Astrocyte (in vitro differentiated cells and primary cell): Measurements from ENCODE around the gene ZNF684. TPM values are rescaled to one million over a fixed set of nuclear protein-coding genes. Genes with fewer than 3 reads are reported as not detected.

Experiments used
- DNase-seq: peaks from one replicate; pipeline ENCODE4 v3.0.0-alpha.2; 2010; ENCODE audit warnings: low read depth
- FAIRE-seq: peaks from 2 replicates; lab custom pipeline; 2011; peaks lifted over from hg19 to GRCh38; lab: Jason Lieb, UNC
- H2AFZ ChIP-seq: 2 replicates; pipeline ENCODE4 v1.6.0; 2012; ENCODE audit warnings: low read depth, low read length, inconsistent platforms
- H3K27ac ChIP-seq: 2 replicates; pipeline ENCODE4 v1.5.1; 2011; ENCODE audit warnings: low read depth, low read length, inconsistent platforms
- H3K27me3 ChIP-seq: 2 replicates; pipeline ENCODE4 v1.6.0; 2011; ENCODE audit warnings: low read length, inconsistent platforms; ENCODE audit not compliant: insufficient read depth
- H3K36me3 ChIP-seq: 2 replicates; pipeline ENCODE4 v1.5.1; 2011; ENCODE audit warnings: low read length, inconsistent platforms; ENCODE audit not compliant: insufficient read depth
- H3K4me1 ChIP-seq: 2 replicates; pipeline ENCODE4 v1.5.1; 2011; ENCODE audit warnings: low read length, inconsistent platforms; ENCODE audit not compliant: insufficient read depth
- H3K4me2 ChIP-seq: 2 replicates; pipeline ENCODE4 v1.6.0; 2012; ENCODE audit warnings: low read length, inconsistent platforms
- H3K4me3 ChIP-seq: 2 replicates; pipeline ENCODE4 v1.5.1; 2011; ENCODE audit warnings: low read depth, mild to moderate bottlenecking, low read length, inconsistent platforms; ENCODE audit not compliant: insufficient read depth
- H3K79me2 ChIP-seq: 2 replicates; pipeline ENCODE4 v1.6.0; 2012; ENCODE audit warnings: mild to moderate bottlenecking, low read length, inconsistent platforms; ENCODE audit not compliant: insufficient read depth
- H3K9ac ChIP-seq: 2 replicates; pipeline ENCODE4 v1.6.0; 2012; ENCODE audit warnings: mild to moderate bottlenecking, low read length, inconsistent platforms
- H3K9me3 ChIP-seq: 2 replicates; pipeline ENCODE4 v1.5.1; 2012; ENCODE audit warnings: low read depth, mild to moderate bottlenecking, low read length, inconsistent platforms; ENCODE audit not compliant: insufficient read depth
- H4K20me1 ChIP-seq: 2 replicates; pipeline ENCODE4 v1.6.0; 2012; ENCODE audit warnings: low read length, inconsistent platforms; ENCODE audit not compliant: insufficient read depth
- H3K27ac Mint-ChIP-seq: one replicate; pipeline ENCODE4 v1.8.0; 2021; ENCODE audit warnings: mild to moderate bottlenecking, mixed read lengths; ENCODE audit not compliant: unreplicated experiment
- H3K27me3 Mint-ChIP-seq: one replicate; pipeline ENCODE4 v1.8.0; 2021; ENCODE audit warnings: low read depth, mixed read lengths; ENCODE audit not compliant: unreplicated experiment
- H3K36me3 Mint-ChIP-seq: one replicate; pipeline ENCODE4 v1.8.0; 2021; ENCODE audit warnings: low read depth, mixed read lengths; ENCODE audit not compliant: unreplicated experiment
- H3K4me1 Mint-ChIP-seq: one replicate; pipeline ENCODE4 v1.8.0; 2021; ENCODE audit warnings: low read depth, mixed read lengths; ENCODE audit not compliant: unreplicated experiment
- H3K4me3 Mint-ChIP-seq: one replicate; pipeline ENCODE4 v1.8.0; 2021; ENCODE audit warnings: mild to moderate bottlenecking, moderate library complexity, mixed read lengths; ENCODE audit not compliant: unreplicated experiment
- H3K9me3 Mint-ChIP-seq: one replicate; pipeline ENCODE4 v1.8.0; 2021; ENCODE audit warnings: mild to moderate bottlenecking, mixed read lengths; ENCODE audit not compliant: unreplicated experiment
- EZH2 ChIP-seq: IDR thresholded peaks from 2 replicates; pipeline ENCODE4 v1.6.1; 2012; ENCODE audit warnings: mild to moderate bottlenecking, low read length, inconsistent platforms; ENCODE audit not compliant: insufficient read depth
- total RNA-seq: library from RNA; stranded (reverse); gene quantifications from 2 replicates; pipeline ENCODE4 v1.2.1, GENCODE V29; 2021
- TF ChIP-seq, protein P1 (sequence below): IDR thresholded peaks from 2 replicates; pipeline ENCODE4 v1.5.1; 2011; ENCODE audit warnings: low read depth, mild to moderate bottlenecking, inconsistent platforms, low read length, moderate library complexity; ENCODE audit not compliant: insufficient read depth

ZNF684 gene
- total RNA-seq, 1 donor from 2014 or later, result 3.9 TPM

DNA sequence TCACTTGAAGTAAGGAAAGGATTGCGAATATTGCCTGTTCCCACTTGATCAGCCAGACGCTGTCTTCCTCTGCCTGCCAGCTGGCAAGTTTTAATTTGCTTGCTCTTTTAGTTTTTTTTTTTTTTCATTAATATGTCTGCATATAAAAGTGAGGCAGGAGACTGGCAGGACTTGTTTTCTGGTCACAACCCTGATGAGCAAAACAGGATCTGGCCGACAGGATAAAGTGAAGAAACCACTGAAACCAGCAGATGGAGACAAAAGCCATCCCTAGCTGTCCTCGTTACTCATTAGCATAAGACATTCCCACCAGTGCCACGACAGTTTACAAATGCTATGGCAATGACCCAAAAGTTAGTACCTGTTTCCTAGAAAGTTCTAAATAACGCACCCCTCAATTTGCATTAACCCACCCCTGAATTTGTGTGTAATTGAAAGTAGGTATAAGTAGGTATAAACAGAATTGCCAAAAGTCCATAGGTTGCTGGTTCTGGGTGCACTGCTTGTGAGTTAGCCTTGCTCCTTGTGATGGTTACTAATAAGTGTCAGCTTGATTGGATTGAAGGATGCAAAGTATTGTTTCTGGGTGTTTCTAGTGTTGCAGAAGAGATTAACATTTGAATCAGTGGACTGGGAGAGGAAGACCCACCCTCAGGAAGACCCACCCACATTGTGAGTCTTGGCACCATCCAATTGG, 60.8 kb downstream of the ZNF684 start:
- Mint-ChIP-seq H3K27me3 (peaks cover 9% of the 10 kb centered on the region), H3K4me3 (peak overlapping the region; percentile 34), H3K4me1 (peaks cover 4% of the 10 kb centered on the region), H3K27ac (no peak overlapping the region), H3K9me3 (no peaks in the 10 kb centered on the region), H3K36me3 (no peaks in the 10 kb centered on the region)
- no peak overlapping the region for H2AFZ ChIP-seq
- DNase-seq (peak; percentile 16), FAIRE-seq (no peak)
- H3K27ac ChIP-seq, result no peak overlapping the region
- H3K9ac ChIP-seq, result no peak overlapping the region
- no peaks in the 10 kb centered on the region for H3K9me3 ChIP-seq
- H3K36me3 ChIP-seq, result no peaks in the 10 kb centered on the region
- no peaks in the 10 kb centered on the region for H3K79me2 ChIP-seq
- H4K20me1 ChIP-seq, result no peaks in the 10 kb centered on the region
- no peaks in the 10 kb centered on the region for H3K4me1 ChIP-seq
- TF ChIP-seq, protein P1, sequence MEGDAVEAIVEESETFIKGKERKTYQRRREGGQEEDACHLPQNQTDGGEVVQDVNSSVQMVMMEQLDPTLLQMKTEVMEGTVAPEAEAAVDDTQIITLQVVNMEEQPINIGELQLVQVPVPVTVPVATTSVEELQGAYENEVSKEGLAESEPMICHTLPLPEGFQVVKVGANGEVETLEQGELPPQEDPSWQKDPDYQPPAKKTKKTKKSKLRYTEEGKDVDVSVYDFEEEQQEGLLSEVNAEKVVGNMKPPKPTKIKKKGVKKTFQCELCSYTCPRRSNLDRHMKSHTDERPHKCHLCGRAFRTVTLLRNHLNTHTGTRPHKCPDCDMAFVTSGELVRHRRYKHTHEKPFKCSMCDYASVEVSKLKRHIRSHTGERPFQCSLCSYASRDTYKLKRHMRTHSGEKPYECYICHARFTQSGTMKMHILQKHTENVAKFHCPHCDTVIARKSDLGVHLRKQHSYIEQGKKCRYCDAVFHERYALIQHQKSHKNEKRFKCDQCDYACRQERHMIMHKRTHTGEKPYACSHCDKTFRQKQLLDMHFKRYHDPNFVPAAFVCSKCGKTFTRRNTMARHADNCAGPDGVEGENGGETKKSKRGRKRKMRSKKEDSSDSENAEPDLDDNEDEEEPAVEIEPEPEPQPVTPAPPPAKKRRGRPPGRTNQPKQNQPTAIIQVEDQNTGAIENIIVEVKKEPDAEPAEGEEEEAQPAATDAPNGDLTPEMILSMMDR, result peak; percentile 44
- no peak for TF ChIP-seq EZH2
- no peak overlapping the region for H3K4me2 ChIP-seq
- H3K4me3 ChIP-seq, result no peak overlapping the region
- peaks cover 4% of the 10 kb centered on the region for H3K27me3 ChIP-seq

DNA sequence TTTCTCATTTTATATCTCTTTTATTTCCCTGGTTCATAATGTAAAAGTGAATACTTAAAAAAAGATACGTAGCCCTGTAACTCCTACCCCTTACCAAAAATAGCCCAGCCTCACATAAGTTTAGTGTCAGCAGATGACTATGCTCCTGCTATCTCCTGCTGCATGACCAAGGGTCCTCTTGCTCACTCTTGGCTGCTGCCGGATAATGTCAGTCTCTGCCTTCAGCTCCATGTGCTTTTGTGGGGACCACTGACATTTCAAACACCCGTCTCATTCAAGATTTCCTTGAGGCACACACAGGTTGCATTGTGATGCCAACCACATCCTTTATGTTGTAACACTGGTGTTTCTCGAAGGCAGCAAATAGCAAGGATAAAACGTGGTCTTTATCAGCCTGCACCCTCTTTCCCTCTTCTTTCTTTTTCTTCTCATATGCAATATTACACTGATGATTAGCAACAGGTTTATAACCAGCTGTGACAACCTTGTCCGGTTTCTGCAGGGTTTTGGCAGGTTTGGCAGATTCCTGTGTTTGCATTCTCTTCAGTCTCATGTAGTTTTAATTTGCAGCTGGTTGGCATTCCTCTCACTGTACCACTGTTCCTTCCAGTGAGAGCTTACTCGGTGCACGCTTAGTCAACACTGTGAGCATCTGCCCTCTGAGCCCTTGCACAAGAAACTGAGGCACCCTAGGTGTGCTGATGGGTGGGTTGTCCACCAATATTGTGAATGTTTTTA, 62.2 kb downstream of the ZNF684 start:
- no peaks in the 10 kb centered on the region for H3K36me3 Mint-ChIP-seq
- no peak for TF ChIP-seq EZH2
- TF ChIP-seq, protein P1, result no peak
- H3K4me3 ChIP-seq, result no peak overlapping the region
- no peak for DNase-seq
- no peaks in the 10 kb centered on the region for H3K4me1 ChIP-seq
- no peak overlapping the region for H2AFZ ChIP-seq
- H3K27me3 Mint-ChIP-seq, result peaks cover 8% of the 10 kb centered on the region
- H3K9ac ChIP-seq, result no peak overlapping the region
- H3K4me1 Mint-ChIP-seq, result peaks cover 4% of the 10 kb centered on the region
- no peaks in the 10 kb centered on the region for H3K9me3 Mint-ChIP-seq
- no peak overlapping the region for H3K4me2 ChIP-seq
- H3K27ac Mint-ChIP-seq, result no peak overlapping the region
- no peak for FAIRE-seq
- H3K9me3 ChIP-seq, result no peaks in the 10 kb centered on the region
- H3K79me2 ChIP-seq, result no peaks in the 10 kb centered on the region
- no peak overlapping the region for H3K4me3 Mint-ChIP-seq
- no peaks in the 10 kb centered on the region for H3K36me3 ChIP-seq
- no peaks in the 10 kb centered on the region for H4K20me1 ChIP-seq
- no peak overlapping the region for H3K27ac ChIP-seq
- H3K27me3 ChIP-seq, result peaks cover 3% of the 10 kb centered on the region

DNA sequence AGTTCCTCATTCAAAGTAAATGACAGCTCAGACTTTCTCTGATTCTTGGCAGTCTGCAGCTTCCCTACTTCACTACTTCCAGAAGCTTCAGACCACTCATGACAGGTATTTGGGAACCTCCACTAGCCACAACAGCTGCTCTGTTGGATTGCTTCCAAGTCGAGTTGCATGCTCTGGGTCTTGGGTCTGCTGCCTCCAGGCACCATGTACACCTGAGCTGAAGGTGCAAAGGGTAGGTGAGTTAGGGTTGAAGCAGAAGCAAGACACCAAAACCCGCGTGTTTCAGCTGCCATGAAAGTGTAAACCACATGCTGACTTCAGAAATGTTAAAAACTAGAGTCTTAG, 62.7 kb downstream of the ZNF684 start:
- H3K4me1 ChIP-seq, result no peaks in the 10 kb centered on the region
- H2AFZ ChIP-seq, result no peak overlapping the region
- no peak overlapping the region for H3K27ac Mint-ChIP-seq
- H3K9me3 Mint-ChIP-seq, result no peaks in the 10 kb centered on the region
- no peak overlapping the region for H3K27ac ChIP-seq
- H3K79me2 ChIP-seq, result no peaks in the 10 kb centered on the region
- no peak overlapping the region for H3K9ac ChIP-seq
- no peak for DNase-seq
- no peak overlapping the region for H3K4me3 ChIP-seq
- no peak overlapping the region for H3K4me3 Mint-ChIP-seq
- H3K4me2 ChIP-seq, result no peak overlapping the region
- H3K4me1 Mint-ChIP-seq, result peaks cover 4% of the 10 kb centered on the region
- FAIRE-seq, result no peak
- peaks cover 3% of the 10 kb centered on the region for H3K27me3 ChIP-seq
- peaks cover 12% of the 10 kb centered on the region for H3K27me3 Mint-ChIP-seq
- H4K20me1 ChIP-seq, result no peaks in the 10 kb centered on the region
- no peaks in the 10 kb centered on the region for H3K36me3 ChIP-seq
- H3K9me3 ChIP-seq, result no peaks in the 10 kb centered on the region
- no peaks in the 10 kb centered on the region for H3K36me3 Mint-ChIP-seq
- TF ChIP-seq, protein P1, result no peak
- no peak for TF ChIP-seq EZH2
